EL (cell line): Measurements from ENCODE around the gene FCHSD2.
"Not testable (repeated sequence)": the region's sequence is repeated elsewhere in the genome, so short reads cannot be mapped to it uniquely, and the experiment has no call there.

Experiments
- DNase-seq: peaks from one replicate; pipeline ENCODE4 v3.0.0-alpha.2; 2016

FCHSD2 gene

GRCh38 chr11:72860592-72860991 is 281.5 kb downstream of the FCHSD2 start:
- DNase-seq, result no peak

GRCh38 chr11:72860010-72860409 is 282.1 kb downstream of the FCHSD2 start:
- no peak for DNase-seq

- no peak for DNase-seq
Measured at GRCh38 chr11:72859126-72859525, 283.0 kb downstream of the FCHSD2 start.

DNA sequence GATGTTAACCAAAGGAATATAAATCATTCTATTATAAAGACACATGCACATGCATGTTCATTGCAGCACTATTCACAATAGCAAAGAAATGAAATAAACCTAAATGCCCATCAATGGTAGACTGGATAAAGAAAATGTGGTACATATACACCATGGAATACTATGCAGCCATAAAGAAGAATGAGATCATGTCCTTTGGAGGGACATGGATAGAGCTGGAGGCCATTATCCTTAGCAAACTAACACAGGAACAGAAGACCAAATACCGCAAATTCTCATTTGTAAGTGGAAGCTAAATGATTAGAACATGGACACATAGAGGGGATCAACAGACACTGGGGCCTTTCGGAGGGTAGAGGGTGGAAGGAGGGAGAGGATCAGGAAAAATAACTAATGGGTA is 283.9 kb downstream of the FCHSD2 start:
- not testable (repeated sequence) for DNase-seq

GRCh38 chr11:72856551-72857345 is 285.4 kb downstream of the FCHSD2 start:
- no peak for DNase-seq

- DNase-seq, result no peak
Measured at GRCh38 chr11:72856065-72856464, 286.1 kb downstream of the FCHSD2 start.

- no peak for DNase-seq
Measured at GRCh38 chr11:72851726-72852125, 290.4 kb downstream of the FCHSD2 start.

DNA sequence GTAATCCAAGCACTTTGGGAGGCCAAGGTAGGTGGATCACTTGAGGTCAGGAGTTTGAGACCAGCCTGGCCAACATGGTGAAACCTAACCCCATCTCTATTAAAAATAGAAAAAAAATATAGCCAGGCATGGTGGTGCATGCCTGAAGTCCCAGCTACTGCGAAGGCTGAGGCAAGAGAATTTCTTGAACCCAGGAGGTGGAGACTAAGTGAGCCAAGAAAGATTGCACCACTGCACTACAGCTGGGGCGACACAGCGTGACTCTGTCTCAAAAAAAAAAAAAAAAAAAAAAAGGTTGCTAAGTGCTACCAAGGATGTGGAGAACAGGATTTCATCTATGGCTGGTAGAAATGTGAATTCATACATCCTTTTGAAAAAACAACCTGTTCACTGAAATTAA is 291.3 kb downstream of the FCHSD2 start:
- DNase-seq, result no peak

DNA sequence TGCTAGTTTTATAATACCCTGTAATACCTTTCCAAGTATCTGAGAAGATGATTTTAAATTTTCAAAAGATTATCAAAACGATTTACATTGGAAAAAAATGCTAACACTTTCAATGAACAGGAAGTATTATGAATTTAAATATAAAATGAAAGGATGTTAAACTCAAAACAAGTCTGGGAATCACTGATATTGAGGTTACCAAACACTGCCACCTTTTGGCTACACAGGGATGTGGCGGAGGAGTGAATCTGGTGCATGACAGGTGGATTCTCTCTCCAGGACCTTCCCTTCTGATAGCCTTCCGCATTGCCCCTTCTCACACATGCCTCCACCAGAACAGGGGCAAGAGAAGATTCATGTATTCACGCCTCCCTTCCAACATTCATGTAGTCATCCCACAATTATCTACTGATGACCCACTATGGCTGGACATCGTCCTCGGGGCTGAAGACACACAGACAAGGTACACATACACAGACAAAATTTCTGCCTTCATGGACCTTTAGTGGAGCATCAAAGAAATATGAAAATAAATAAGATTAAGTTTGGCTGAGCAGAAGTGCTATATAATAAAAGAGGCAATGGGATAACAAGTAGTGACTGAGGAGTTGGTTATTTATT is 293.2 kb downstream of the FCHSD2 start:
- DNase-seq, result no peak

GRCh38 chr11:72844356-72844755 is 297.8 kb downstream of the FCHSD2 start:
- DNase-seq, result no peak

GRCh38 chr11:72842653-72843330 is 299.3 kb downstream of the FCHSD2 start:
- DNase-seq, result no peak

DNA sequence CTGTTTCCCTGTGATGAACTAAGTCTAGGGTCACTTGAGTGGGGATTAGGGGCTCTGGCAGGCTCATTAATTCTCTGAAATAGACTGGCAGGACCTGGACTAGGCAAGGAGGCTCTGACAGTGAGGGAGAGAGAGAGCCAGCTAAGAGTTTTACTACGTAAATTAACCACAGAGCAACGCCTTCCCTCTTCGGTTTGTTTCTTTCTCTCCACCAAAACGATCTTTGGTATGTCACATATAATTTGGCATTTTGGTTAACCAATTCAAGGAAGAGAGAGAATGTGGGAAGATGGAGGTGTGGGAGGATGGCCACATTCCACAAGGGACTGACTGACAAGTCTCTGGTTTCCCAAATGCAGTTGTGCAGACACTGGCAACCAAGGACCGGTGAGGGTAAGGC is 300.0 kb downstream of the FCHSD2 start:
- DNase-seq, result no peak

- no peak for DNase-seq
Measured at GRCh38 chr11:72841397-72841796, 300.7 kb downstream of the FCHSD2 start.

DNA sequence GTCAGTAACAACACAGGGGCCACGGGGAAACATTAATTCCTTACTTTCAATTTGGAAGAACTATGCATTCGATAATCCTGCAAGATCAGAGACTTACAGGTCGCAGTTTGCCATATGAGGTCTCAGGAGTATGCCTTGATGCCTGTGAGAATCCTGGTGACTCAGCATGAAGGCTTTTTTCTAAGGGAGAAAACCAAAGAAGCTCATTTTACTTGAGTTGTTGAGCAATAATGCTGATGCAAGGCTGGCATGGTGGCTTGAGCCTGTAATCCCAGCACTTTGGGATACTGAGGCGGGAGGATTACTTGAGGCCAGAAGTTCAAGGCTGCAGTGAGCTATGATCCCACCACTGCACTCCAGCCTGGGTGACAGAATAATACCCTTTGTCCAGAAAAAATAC is 301.3 kb downstream of the FCHSD2 start:
- peak; percentile 82 for DNase-seq

GRCh38 chr11:72838691-72839305 is 303.3 kb downstream of the FCHSD2 start:
- DNase-seq, result no peak

DNA sequence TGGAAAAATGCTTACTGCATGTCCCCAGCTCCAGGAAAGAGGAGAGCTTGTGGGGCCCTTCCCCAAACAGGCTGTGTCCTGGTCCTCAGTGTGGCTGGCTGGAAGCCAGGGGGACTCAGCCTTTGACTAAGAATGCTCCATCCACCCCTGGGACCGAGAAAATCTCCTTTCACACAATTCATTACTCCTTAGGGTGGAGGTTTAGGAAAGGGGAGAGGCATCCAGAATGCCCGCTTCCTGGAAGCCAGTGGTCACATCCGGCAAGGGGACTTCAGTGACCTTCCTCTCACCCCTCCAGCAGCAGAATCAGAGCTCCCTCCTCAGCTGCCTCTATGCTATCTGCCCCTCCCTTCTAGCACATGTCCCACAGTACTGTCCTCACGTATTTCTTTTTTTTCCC is 306.0 kb downstream of the FCHSD2 start:
- DNase-seq, result no peak

GRCh38 chr11:72834905-72835304 is 307.2 kb downstream of the FCHSD2 start:
- no peak for DNase-seq

DNA sequence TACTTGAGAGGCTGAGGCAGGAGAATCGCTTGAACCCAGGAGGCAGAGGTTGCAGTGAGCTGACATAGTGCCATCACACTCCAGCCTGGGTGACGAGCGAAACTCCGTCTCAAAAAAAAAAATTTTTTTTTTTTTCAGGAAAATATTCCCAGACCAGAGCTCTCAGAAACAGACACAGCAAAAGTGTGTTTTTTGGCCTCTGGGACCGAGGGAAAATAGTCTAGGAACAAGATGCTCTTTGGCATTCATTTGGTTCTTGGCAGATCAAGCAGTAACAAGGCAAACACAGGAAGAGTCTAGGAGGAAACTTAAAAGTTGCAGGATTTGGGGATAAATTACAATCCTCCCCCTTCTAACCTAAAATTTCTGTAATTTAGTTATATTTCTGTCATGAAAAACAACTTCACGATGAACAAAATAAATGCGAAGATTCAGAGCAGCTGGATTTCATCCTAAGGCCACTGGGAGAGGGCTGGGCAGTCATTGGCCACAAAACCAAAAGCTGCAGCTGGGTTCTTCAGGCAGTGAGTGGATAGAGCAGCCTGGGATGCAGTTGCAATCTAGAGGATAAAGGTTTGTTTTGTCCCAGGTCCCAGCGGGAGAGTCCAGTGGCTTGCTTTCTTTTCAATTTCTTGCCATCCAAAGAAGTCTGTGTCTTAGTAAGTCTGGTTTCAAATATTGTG is 308.2 kb downstream of the FCHSD2 start:
- no peak for DNase-seq

DNA sequence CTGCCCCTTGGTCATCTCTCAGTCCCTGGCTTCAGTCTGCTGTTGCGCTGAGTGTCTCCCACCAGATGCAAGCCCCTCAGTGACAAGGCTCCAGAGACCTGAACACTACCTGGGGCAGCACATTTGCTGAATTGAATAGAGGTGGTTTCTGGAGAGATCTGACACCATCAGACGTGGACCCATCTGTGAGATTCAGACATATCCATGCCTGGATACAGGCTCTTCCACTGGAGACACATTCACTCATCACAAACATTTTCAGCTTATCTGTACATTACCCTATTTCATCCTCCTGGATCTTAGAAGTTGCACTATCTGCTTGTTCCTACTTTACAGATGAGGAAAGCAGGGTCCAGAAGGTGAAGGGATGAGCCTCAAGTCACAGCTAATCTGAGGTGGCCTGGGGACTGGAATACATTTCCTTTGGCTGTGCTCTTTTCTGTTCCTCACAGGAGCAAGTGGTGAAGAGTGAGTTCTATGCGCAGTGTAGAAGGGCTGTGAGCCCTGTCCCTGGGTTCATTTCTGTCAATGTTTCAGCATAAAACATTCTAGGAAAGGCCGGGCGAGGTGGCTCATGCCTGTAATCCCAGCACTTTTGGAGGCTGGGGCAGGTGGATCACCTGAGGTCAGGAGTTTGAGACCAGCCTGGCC is 308.9 kb downstream of the FCHSD2 start:
- no peak for DNase-seq

DNA sequence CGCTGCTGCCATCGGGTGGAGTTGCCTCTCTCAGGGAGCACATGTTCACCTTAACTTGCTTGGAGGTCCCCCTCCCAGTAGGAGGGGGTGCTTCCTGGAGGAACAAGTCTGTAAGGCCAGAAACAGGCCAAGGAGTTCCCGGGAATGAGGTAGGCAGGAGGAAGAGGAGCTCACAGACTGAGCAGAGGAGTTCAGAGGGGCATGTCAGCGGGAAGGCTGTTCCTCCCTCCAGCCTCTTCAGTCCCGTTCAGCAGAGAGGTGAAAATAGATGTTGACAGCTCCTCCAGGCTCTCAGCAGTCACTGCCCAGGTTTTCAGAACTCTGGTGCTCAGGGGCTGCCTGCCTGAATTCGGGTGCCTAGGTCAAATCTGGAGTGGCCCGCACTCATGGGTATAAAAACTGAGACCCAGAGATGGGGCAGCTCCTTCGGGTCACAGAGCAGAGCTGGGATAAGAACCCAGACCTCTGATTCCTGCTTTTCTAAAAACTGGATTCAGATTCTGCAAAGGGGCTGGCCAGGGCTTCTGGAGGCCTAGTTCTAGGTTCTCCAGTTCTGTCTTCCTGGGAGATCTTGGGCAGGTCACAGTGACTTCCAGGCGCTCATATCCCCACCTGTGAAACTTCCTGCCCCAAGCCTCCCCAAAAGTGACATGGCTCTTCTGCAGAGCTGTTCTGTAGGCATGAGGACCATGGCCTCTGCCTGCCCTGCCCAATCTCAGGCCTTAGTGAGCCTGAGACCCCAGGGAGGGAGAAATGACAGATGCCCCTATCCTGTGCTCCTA is 309.6 kb downstream of the FCHSD2 start:
- DNase-seq, result no peak

- DNase-seq, result peak; percentile 78
Measured at GRCh38 chr11:72831521-72832300, 310.4 kb downstream of the FCHSD2 start.
